GM04503 (cell line): ENCODE data around the gene EDN2.

ENCODE experiments used
- DNase-seq: peaks from one replicate; pipeline ENCODE4 v3.0.0-alpha.2; 2012; ENCODE audit warnings: low read depth

EDN2 gene

DNA sequence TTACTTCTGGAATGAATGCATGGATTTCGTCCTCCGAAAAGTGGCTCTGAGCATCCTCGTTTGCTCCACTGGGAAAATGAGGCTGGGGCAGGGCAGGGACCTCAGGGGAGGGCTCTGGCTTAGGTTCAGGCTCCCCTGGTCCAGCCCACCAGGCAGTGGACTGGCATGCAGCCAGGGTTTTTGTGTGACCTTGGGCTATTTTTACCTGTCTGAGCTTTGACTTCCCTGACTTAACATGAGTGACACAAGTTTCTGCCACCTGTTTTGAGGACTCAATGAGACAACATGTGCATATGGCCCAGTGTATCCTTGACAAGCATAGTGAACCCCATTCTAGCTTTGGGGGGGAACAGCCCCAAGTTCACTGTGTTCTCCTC is 32.6 kb upstream of the EDN2 start:
- DNase-seq: no peak

DNA sequence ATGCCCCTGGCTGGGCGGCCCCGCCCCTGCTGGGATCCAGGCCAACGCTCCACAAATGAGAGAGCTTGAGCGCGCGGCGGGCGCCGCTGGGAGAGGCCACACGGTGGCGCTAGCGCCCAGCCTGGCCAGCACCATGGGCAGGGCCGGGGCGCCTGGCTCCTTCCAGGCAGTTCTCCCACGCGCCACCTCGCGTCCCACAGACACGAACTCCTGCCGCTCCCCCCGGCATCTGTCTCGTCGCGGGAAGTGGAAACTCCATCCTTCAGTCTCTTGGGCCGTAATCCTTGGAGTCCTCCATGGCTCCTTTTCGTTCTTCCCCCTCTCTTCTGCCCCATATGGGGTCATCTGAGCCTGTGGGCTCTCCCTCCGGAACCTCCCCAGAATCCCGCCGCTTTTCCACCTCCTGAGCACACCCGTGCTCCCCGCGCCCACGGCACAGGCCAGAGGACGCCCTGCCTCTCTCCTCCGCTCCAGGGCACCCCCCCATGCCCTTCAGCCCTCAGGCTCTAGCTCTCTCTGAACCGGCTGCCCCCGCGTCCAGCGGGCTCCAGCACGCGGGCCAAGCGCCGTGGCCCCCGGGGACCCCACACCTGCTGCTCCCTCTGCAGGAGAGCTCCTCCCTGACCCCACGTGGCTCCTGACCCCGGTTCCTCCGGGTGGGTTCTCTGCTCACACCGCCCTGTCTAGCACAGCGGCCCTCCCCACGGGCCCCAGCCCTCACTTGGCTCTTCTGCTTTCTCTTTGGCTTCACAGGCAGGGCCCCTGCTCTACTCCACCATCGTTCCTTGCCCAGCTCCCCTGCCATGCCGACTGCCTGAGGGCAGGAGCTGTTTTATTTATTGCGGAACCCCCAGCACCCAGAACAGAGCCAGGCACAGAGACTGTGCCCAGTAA is 31.9 kb upstream of the EDN2 start:
- DNase-seq: no peak

DNA sequence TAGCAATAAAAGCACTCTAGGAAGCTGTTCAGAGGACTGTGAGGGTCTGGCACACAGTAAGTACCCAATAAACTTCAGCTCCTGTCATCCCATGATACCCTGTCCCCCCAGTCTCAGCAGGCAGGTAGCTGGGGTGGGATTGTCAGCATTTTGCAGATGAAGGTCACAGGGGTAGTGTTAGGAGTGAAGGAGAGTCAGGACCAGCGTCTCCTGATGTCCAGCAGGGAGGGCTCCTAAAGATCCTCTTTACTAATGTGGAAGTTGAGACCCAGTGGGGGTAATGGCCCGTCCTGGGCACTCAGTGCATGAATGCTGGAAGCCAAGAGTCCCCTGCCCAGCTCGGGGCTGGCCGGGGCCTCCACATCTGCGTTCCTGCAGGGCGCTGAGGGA is 31.3 kb upstream of the EDN2 start:
- DNase-seq: no peak

DNA sequence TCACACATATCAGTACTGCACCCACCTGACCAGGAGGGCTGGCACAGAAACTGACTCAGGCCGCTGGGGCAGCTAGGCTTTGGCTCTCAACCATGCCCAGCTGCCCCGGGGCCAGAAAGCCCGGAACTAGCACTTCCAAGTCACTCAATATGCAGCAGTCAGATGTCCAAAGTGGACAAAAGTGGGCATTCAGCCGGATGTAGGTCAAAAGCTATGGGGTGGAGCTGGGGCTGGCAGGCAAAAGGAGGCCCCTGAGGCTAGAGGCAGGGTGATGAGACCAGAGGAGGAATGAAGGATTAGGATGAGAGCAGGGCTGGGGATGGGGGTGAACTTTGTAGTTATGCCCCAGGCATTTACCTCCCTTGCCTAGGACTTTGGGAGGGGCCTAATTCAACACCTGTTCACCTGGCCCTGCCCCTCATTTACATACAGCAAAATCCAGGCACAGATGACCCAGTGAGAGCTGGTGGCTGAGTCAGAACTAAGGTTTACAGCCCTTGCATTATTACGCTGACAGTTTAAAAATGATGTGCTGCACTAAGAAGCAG is 30.7 kb upstream of the EDN2 start:
- DNase-seq: no peak

DNA sequence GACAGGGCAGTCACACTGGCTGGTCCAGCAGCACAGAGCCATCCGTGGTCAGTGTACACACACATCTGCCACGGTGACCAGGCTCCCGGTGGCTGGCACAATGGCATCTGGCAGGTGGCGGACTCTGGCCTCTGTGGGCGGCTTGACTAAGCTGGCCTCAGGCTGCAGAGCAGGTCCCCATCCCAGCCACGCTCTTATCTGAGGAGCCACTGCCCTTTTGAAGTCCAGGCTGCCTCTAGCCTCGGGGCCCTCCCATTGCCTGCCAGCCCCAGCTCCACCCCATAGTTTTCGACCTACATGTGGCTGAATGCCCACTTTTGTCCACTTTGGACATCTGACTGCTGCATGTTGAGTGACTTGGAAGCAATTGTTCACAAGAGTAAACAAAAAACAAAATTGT is 29.9 kb upstream of the EDN2 start:
- no peak for DNase-seq

DNA sequence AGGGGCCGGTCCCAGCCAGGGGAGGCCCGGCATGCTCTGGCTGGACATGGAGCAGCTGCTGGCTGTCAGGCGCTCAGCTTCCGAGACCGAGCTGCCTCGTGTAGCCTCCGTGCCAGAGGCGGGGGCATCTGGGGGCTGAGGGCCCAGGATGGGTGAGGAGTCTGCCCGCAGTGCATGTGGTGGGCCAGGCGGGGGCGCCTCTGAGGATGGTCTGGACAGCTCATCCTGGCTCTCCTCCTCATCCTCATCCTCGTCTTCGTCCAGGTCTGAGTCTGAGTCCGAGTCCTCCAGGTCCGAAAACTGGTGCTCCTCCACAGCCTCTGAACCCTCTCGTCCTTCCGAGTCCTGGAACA is 28.9 kb upstream of the EDN2 start:
- no peak for DNase-seq

DNA sequence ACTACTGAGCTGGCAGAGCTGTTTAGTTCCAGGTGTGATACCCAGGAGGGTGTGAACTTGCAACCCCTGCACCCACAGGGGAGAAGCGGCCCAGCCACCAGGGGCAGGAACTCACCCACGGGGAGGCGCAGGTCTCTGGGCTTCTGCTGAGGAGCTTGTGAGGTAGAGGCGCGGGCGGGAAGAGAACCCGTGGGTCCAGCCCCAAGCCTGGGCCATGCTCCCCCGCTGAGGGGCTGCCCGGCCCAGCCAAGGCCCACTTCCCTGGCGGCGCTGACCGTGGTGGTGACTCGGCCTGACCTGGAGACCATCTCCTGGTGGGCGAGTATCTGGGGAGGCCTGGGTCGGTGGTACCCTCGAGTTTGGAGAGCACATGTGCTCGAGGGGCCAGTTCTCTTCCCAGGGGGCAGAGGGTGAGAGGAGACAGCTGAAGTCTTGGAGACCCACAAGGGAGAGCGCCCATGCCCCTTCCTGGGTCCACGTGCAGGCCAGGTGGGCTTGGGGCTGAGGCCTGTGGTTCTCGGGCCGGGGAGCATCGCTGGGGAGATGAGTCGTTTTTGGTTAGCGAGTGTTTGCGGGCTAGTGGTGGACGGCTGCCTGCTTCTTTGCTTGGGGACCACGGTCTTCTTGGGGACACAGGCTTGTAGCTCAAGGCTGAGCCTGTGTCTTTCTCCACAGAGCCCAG is 28.4 kb upstream of the EDN2 start:
- DNase-seq: no peak

DNA sequence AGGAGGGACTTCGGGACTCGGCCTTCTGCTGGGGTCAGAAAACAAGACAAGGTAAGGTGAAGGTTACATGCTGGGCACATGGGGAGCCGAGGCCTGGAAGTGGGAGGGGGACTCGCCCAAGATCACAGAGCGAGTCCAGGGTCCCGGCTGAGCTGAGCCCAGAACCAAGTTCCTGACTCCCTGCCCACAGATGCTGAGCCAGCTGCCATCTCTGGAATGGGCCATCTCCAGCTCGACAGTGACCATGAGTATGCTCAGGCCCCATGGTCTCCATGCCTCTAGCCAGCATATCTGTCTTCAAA is 26.7 kb upstream of the EDN2 start:
- no peak for DNase-seq

DNA sequence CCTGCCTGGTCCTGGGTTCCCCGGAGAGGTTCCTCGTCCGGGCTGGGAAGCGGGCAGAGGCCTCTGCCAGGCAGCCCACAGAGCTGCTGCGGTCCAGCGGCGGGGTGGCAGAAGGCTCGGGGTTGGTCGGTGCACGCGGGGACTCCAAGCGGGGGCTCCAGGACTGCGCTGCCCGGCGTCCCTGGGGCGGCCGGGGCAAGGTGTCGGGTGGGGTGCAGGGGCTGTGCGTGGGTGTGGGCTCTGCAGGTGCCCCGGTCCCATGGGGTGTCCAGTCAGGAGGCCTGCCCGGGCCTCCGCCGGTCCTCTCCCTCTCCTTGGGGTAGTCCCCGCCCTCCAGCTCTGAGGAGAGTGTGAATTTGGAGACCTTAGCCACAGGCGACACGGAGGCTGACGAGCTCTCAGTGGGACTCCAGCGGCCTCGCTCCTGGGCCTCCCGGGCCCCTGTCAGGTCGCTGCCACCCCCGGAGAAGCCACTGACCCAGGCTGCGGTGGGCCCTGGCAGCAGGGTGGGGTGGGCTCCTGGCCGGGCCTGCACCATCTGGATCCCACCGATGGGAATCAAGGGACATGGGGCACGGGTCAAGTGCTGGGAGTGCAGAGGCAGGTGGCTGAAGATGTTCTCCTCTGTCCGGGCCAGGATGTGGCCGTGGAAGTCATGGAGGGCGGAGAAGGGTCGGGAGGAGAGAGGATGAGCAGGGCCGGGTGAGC is 26.2 kb upstream of the EDN2 start:
- DNase-seq: no peak

DNA sequence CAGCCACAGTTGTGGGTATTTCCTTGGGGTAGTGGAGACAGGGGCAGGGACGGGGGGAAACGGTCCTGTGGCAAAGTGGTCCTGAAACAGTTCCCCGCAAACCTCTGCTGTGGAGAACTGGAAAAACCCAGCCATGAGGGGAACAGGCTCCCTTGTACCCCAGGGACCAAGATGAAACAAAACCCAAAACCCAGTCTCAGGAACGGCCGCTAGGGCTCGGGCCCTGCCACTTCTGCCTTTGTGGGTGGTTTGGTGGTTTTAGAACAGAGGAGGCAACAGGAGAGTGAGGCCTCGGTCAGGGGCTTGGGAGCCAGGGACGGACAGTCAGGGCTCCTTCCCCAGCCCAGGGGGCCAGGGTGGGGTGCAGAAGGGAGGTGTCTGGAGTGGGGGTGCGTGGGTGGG is 24.8 kb upstream of the EDN2 start:
- DNase-seq: no peak

DNA sequence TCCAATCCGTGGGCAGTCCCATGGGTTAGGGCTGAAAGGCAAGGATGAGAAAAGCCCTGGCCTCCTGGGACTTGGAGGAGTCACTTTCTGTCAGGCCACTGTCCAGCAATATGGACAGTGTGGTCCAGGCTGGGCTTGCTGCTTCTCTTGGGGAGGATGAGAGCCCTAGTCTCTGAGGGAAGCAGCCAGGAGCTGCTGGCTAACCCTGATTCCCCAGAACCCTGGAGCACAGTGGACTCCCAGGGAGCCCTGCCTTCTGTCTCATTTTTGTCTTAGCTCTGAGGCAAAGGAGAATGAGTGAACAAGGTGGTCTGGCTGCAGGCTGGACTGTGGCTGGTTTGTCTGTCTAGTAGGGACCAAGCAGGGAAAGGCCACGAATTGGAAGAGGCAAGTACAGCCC is 23.8 kb upstream of the EDN2 start:
- DNase-seq: no peak

DNA sequence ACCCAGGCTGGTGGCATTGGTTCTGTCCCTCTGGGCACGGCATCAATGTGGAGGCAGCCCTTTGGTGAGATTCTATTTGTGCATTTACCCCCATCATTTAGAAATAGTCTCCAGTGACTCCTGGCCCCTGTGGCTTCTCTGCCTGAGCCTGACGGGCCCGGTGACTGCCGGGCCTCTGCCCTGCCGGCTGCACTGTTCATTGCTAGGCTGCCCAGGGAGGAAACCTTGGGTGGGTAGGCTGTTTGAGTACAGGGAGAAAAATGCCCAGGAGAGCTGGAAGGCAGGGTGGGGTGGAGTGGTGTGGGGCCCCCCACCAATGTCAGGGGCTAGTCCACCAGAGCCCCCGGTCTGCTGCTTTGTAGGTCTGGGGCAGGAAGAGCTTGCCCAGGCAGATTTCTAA is 23.4 kb upstream of the EDN2 start:
- DNase-seq: no peak

DNA sequence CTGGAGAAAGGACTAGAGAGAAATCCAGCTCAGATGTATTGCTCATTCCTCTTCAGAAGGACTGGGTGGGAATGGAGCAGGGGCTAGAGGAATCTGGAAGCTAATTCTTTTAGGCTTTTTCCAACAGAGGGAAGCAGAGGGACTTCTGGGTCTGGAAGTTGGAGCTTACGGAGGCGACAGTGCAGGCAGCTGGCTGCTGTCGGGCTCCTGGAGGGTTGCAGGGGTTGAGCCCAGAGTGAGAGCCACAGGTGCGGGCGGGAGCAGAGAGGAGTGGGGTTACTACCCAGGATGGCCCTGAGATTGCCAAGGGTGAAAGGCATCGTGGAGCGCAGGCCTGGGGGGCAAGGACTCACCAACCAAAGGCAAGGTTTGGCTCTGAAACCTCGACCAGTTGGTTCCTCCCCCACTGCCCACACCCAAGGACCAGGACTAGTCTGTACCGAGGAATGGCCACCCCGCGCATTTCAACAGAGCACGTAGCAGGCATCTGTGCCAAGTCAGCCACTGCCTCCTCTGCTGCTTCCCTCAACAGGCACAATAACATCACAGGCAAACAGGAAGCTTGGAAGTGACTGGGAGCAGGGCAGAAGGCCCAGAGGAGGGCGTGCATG is 22.7 kb upstream of the EDN2 start:
- DNase-seq: no peak

DNA sequence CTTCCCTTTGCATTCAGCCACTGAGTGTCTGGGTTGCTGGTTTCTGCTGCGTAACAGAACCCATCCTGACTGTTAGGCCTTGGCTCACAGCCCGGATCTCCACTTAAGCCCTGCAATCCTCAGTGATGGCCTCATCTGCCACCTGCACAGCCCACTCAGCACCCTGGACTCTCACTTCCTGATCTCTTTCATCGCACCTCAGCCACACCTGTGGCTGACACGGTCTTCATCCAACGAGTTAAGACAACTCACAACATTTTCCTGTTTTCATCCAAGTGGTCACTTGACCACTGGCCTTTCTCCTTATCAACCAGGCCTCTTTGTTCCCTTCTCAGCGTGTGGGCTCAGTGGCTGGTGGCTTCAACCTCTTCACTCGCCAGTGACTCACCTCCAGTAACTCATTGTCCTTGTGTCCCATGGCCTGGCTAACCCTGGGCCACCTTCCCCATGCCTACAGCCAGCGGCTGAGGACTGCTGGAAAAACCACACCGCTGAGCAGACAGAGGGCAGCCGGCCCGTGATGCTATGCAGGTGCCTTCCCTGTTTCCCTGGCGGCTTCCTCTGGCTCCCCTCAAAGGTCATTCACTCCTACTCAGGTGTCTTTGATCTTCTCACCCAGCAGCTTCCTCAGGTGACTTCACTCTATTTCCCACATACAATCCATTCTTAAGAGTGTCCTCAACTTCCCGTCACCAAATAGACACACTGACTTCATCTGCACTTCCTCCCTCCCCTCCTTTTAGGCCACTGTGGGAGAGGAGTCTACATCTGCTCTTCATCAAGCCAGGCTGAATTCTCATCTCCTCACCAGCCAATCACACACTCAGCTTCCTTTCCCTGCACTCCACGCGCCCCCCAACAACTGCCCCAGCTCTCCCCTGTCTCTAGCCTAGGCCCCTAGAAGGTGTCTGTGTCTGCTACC is 19.9 kb upstream of the EDN2 start:
- DNase-seq: no peak

DNA sequence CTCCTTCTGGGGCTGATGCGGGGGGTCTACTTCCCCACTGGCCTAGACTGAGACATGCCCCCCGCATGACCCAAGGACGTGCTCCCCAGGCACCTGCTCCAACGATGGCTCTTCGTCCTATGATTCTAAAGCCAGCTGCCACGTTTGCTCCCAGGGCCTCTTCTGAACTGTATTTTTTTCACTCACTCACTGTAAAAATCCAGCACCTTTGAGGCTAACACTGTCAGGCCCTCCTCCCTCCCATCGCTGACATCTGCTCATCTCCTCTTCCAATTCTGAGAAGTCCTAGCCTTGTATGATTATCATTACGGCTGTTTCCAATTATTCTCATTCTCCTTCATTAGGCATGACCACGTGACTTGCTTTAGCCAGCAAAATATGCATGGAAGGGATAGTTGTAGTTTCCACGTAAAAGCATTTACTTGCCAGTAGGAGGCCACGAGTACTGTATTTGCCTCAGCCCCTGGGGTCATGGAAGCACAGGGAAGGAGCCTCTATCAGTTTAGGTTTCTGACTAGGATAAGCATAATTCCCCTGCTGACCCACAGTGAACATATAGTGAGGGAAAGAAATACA is 19.1 kb upstream of the EDN2 start:
- no peak for DNase-seq

DNA sequence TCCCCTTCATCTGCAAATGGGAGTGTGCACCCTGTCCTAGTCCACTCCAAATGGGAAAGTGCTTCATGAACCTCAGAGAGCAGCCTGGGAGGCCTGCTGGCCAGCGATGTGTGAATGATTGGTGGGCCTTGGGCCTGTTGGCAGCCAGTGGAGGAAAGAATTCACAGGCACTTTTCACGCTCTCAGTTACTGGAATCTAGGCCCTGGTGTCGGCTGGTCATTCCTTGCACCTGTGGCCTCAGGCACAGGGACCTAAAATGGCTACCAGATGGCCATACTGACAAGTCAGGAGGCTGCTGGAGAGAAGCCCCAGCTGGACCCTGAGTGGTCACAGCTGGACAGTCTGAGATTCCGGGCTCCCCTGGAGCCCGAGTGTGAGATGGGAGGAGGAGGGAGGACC is 18.4 kb upstream of the EDN2 start:
- no peak for DNase-seq

DNA sequence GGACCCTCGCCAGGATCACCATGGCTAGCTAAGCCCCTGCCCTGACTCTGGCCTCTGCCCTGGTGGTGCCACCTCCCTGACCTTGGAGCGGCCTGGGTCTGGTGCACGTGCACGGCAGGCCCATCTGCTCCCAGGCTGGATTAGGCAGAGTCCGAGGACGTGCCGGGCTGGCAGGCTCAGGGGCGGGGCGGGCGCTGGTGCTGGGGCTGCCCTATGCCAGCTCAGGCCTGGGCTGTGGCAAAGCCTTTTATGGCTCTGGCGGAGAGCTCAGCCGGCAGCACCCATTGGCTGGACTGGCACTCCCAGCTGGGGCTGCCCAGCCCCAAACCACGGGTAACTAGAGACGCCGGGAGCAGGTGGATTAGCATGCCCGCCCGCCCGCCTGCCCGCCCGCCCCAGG is 17.1 kb upstream of the EDN2 start:
- no peak for DNase-seq

DNA sequence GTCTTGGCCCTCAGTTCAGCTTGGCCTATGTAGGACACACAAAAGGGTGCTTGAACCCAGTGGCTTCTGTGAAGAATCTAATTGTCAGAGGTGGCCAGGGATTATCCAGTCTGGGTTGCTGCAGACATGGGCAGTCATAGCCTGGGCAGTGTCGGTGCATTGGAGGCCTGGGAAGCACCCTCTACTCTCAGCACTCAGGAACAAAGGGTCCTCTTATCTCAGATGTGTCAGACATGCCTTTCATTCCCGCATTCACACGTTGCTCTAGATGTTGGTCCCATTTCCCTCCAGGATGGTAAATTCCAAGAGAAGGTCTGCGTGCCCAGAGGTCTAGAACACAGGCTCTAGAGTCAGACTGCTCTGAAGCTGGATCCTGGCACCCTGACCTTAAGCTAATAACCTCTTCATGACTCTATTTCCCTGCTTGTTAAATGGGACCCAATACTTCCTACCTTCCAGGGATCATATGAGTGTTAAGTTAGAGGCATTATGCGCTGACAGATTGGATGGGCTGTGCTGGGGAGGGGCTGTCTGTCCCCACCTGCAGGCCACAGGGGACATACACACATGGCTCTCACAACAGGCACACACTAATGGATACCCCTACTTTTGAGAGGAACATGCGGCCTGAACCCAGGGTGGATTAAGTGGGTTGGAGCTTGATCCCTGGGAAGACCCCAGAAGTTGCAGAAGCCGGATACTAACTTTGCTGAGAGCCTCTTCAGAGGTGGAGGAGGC is 16.5 kb upstream of the EDN2 start:
- DNase-seq: no peak

DNA sequence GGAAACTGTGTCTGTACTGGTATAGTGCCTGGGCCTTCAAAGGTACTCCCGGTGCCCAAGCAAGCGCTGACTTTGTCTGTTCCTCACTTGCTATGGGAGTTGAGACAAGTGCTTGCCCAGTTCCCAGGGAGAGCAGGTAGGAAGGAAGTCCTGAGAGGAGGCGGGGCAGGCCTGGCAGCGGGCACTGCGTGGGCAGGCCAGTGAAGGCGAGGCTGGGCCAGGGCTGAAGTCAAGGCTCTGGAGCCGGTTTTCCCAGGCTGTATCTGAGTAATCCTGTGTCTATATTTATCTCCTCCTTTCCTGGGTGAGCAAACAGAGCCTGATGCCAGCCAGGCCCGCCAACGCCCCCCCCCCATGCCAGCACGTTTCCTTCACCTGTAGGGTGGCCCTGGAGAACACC is 15.9 kb upstream of the EDN2 start:
- no peak for DNase-seq

DNA sequence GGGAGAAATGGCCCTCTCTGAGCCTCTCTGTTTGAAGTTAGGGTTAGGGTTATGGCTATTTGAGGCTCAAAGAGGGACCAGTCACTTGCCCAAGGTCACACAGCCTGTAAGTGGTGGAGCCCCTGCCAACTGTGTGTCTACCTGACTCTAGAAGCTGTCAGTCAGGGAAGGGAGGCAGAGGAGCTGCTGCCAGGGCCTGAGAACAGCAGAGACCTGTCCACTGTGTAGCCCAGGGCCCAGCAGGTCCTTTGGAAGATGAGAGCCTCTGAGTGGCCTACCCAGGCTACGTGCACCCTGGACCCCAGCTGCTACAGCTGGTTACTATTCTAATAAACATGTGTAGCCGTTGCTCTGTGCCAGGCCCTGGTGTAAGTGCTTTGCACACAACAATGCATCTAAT is 15.1 kb upstream of the EDN2 start:
- DNase-seq: no peak

DNA sequence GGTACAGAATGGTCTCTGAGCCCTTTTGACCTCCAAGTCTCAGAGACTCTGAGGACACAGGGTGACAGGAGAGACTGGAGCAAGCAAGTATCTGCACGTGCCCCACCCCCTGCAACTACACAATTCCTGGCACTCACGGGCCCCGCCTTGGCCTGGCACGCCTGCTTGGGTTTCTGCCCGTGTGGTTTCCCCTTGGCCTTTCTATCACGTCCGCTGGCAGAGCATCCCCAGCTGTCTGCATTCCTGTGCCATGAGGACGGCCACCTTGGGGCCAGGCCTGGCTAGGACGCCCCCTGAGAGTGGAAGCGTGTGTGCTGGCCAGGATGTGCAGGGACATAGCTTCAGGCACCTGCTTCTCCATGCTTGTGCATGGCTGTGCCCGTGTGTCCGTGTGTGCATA is 14.3 kb upstream of the EDN2 start:
- DNase-seq: peak; percentile 38
